NCI-H69 (cell line): ENCODE data around the gene NPAS3.
A peak's percentile ranks its signal among the peaks of the same experiment; 100 is the strongest.

Source experiments
- DNase-seq: peaks from one replicate; lab custom pipeline; 2025; lab: John Stamatoyannopoulos, UW

The NPAS3 gene

GRCh38 chr14:33587791-33588190 is 649.1 kb downstream of the NPAS3 start:
- DNase-seq = no peak

DNA sequence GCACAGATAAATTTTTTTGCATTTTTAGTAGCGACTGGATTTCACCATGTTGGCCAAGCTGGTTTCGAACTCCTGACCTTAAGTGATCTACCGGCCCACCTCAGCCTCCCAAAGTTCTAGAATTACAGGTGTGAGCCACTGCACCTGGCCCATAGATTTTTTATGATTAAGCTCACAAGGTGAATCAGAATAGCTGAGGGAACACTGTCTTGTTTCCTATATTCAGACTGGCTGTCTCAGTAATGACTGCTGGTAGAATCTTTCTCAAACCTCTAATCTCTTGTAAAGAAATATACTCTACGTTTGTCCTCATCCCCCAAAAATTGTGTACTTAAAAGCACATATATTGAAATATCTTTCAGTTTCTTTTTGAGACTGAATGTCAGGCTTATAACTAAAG is 650.1 kb downstream of the NPAS3 start:
- no peak for DNase-seq

GRCh38 chr14:33589334-33589733 is 650.7 kb downstream of the NPAS3 start:
- DNase-seq = no peak

- DNase-seq = no peak
These were observed 652.4 kb downstream of the NPAS3 start for GRCh38 chr14:33590891-33591630.

DNA sequence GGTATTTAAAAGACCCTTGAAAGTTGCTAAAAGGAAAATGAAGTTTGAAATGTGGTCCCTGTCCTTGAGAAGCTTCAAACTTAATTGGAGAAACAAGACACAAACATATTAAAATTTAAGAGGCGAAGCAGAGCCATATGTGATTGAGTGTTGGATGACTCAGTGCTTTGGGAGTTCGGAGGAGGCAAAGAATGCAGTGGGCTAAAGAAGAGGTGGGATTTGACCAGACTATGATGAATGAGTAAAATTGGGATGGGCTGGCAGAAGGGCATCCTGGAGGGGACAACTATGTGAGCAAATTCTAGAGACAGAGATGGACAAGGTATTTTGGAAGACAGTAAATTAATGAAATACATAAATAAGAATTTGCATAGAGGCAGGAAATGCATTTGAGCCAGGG is 653.6 kb downstream of the NPAS3 start:
- no peak for DNase-seq

DNA sequence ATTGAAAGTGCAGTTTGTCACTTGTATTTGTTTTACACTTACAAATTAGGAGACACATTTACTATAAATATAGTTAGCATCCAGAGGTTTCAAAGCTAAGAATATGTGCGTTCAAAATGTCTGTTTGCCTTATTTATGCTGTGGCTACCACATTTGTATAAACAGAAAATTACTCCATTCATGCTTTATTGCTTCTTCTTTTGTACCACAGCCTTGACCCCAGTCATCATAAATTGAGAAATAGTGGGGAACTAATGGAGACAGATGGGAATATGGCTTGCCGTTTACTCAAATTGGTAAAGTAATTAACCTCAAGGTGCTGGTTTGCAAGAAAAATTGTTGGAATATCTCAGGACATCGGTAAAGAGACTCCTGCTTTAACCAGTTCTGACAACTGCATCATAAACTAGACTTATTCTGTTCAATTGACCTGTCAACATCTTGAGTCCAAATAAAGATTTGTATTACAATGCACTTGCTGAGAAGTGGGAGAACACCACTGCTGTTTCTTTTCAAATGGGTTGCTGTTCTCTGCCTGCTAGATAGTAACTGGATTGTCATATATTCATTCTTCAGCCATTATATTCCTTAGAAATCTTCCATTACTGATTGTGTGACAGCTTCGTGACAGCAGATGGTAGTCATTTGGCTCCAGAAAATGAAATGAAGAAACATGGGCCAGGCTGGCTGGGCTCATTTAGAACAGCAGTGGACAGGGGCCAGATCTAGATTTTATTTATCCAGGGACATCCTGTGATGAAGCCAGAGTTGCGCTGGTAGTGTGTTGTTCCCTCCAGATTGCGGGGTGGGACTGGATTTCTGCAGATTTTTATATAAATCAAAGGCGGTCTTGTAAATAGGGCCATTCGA is 657.8 kb downstream of the NPAS3 start:
- DNase-seq = no peak

DNA sequence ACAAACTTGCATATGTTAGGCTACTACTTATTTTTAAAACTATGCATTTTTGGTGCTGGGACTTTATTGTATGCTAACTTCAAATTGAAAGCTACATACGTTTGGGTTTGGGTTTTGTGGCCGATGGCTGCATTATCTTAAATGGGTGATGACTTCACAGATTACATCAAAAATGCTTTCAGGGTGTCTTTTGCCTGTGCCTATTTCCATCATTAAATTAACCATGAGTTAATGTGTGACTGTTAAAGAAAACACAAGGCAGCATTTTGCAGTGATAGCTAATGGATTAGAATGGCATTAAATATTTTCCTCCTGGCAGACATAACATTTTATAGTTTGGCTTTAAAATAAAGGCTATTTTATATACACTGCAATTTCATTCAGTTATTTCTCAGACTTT is 659.9 kb downstream of the NPAS3 start:
- DNase-seq = no peak

DNA sequence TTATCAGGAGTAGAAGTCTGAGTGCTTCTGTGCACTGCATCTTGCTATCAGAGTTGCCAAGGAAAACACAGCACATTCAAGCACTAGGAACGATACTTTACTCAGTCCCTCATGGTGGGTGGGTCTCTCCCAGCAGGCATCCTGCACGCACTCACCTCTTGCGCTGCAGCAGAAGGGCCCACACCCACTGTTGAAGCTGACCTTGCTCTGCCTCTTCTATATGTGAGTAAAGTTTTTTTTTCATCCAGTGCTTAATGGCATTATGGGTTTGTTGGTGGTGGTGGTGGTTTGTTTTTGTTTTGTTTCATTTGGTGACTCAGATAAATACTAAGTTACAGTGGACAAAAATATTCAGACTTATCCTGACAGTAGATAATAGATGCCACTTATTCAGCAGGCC is 663.7 kb downstream of the NPAS3 start:
- DNase-seq = no peak

- DNase-seq = no peak
These were observed 667.9 kb downstream of the NPAS3 start for GRCh38 chr14:33606591-33606990.

DNA sequence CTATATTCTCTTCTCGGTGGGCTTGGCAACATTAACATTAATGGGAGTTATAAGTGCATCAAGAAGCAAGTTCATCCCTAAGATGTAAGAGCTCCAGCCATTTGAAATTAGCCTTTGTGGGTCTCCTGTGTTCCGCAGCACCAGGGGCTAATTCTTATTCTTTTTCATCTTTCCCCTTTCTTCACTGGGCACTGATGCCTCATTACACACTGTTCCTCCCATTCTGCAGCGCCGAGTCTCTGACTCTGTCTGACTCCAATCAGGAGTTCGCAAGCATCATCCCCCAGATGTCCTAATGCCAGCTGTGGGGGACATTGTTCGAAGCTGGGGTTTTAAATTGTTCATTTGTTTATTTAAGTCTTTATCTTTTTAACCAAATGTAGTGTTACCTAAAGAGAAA is 670.9 kb downstream of the NPAS3 start:
- DNase-seq = no peak

- DNase-seq = no peak
These were observed 671.4 kb downstream of the NPAS3 start for GRCh38 chr14:33610121-33610520.

DNA sequence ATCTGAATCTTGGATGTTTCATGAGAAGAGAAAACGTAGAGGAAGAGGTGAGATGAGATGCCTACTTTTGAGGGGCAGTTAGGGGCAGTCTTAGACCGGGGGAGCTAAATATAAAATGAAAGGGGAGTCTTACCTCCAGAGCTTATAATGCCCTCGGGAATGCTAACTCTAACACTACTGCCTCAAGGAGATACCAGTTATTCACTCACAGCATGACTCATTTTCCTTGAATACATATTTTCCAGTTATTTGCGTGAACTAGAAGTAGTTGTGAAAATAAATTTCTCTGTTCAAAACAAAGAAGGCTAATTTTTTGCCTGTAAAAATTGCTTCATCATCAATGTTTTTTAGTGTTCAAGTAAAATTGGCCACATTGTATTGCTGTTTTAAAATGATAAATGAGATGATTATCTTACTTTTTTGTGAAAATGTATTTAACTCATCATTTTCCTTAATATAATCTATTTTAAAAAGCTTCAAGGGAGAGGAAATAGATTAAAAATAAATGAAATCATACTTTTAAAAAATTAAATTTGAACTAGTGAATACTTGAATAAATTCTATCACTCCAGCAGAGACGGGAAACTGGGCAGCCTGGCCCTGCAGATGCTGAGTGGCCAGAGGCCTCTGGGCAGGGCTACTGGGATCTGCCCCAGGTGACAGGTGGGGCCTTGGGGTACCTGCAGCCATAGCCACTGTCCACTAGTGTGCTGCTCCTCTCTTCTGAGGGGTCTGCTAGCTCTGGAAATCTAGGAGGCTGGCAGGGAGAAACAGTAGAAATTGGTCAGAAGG is 672.9 kb downstream of the NPAS3 start:
- no peak for DNase-seq

DNA sequence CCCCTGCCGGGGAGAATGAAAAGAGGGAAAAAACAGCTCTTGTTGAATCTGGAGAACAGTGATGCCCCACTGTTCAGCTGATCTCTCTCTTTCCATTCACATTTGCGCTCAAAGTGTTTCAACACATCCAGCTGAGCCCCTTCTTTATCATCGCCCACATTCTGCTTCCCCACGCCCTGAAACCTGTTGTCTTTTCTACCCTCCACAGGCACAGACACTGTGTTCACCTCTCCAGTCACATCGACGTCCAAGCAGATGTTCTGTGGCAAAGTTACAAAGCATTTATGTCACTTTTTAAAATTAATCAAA is 673.5 kb downstream of the NPAS3 start:
- DNase-seq = no peak

- DNase-seq = peak; percentile 28
These were observed 678.5 kb downstream of the NPAS3 start for GRCh38 chr14:33617154-33617553.

DNA sequence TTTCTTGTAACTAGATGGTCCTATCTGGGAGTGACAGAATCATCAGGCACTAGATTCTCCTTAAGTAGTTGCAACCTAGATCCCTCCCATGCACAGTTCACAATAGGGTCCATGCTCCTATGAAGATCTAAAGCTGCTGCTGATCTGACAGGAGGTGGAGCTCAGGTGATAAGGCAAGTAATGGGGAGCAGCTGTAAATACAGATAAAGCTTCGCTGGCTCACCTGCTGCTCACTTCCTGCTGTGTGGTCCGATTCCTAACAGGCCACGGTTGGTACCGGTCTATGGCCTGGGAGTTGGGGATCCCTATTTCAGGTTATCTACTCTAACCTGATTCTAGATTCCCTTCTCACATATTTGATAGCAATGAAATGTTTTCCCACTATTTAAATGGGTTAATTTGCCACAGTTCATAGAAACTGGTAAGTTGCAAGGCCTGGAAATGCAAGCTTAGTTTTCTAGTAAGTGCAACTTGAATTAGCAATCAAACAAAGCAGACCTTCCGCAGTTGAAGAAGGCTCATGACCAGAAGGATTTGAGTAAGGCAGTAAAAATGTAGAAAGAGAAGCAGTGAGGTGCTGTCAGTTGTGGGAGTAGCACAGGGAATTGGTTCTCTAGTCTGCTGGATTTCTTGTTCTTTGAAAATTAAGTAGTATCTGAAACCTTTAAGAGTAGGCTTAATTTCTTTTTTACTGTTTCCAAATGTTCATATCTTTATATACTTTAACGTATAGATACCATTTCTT is 679.9 kb downstream of the NPAS3 start:
- no peak for DNase-seq

- DNase-seq = no peak
These were observed 683.8 kb downstream of the NPAS3 start for GRCh38 chr14:33622496-33622895.

DNA sequence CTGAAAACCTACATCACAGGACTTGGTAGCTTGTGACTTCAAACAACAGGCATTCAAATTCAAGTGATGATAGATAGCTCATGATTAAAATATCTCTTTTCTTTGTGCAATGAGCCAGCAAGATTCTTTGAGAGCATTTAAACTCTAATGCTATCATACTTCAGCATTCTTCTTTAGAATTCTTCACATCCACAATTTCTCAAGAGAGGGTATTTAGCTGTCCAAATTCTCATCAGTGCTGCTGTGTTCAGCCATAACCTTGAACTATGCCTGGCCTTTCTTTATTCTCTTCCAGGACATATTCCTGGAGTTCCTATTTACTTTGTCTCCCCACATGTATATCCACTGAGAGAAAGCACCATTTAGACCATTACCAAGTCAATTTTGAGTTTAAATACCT is 691.1 kb downstream of the NPAS3 start:
- DNase-seq = no peak

GRCh38 chr14:33631021-33631420 is 692.3 kb downstream of the NPAS3 start:
- no peak for DNase-seq

GRCh38 chr14:33631441-33631840 is 692.8 kb downstream of the NPAS3 start:
- no peak for DNase-seq

GRCh38 chr14:33634631-33635030 is 696.0 kb downstream of the NPAS3 start:
- no peak for DNase-seq

- no peak for DNase-seq
These were observed 698.0 kb downstream of the NPAS3 start for GRCh38 chr14:33636716-33637115.

DNA sequence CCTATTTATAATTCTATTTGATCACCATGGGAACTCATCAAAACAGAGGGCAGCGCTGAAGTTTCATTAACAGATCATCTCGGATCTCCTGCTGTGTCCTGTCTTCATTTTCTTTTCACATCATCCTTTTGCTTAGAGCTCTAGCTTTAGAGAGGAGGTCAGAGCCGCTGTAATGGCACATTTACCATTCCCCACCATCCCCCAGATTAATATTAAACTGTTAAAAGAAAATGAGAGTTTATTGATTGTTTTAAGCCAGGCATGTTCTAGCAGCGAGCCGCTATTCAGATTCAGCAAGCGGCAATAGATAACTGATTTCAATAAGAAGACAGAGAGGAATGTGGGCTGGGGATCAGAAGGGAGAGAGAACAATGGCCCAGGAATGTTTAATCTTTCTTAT is 703.4 kb downstream of the NPAS3 start:
- DNase-seq = no peak
